Endometrial microvascular endothelial cells (primary cell): Measurements from ENCODE around the gene RNASET2. TPM values are rescaled to one million over a fixed set of nuclear protein-coding genes. Genes with fewer than 3 reads are reported as not detected.
"Not testable (repeated sequence)": the region's sequence is repeated elsewhere in the genome, so short reads cannot be mapped to it uniquely, and the experiment has no call there.

Experiments used
- in situ Hi-C: cut with HindIII; loops from 2 replicates; pipeline ENCODE4 v1.10.0; 2017; ENCODE audit warnings: low sequenced_read_pairs, low pct_unique_long_range_greater_than_20kb; ENCODE audit errors: inconsistent ontology term
- total RNA-seq: library from RNA; depleted of rRNA; stranded (reverse); fragments of >200 nt; gene quantifications from one replicate; pipeline ENCODE4 v1.2.3, GENCODE V29; 2015; ENCODE audit errors: inconsistent ontology term

Gene RNASET2
- total RNA-seq, 1 donor from 2014 or later = 34.8 TPM

DNA sequence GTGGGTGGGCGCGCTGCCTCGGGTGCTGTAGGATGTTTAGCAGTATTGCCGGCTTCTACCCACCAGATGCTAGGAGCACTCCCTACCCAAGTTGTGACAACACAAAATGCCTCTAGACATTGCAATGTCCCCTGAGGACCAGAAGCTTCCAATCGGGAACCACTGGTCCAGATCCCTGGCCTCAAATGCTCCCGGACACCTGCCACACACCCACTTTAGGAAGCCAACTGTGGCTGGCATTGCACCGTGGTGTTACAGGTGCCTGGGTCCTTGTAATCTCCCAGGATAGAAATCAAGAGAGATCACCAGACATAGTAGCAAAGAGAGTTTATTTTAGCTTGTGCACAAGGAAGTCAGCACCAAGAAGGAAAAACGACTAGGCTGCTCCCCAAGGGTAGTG, 14.9 kb upstream of the RNASET2 start:
- in situ Hi-C loops = no loop called here

DNA sequence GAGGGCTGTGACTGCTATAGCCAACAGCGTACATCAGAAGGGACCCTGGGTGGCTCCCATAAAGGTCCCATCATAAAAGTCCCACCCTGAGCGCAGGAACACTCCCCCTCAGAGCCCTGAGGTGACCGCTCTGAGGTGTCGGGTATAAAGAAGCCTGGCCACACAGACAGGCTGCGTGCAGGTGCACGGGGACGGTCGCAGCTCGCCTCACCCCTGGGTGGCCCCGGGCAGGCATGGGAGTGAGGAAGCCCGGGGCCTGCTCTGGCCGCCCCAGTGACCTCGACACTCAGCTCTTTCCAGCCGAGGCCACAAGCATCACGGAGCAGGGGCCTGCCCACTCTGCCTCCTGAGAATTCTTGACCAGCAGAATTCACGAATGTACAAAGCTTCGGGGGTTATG, 14.4 kb upstream of the RNASET2 start:
- in situ Hi-C loops = no loop called here

DNA sequence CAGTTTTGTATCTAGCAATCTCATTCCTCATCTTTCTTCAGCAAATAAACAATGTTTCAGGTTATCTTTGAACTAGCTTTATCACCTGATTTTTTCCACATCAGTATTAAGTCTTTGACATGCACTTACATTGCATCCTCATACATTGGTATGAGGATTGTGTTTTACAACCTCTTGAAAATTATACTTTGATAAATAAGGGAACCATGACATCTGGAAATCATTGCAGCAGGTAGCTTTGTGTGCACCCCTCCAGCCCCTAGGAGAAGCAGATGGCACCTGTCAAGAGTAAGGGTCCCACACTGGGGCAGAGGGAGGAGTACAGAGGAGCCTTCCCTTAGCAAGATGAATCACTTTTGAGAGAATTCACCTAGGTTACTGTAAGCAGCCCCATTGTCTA, 13.7 kb upstream of the RNASET2 start:
- in situ Hi-C loops = no loop called here

DNA sequence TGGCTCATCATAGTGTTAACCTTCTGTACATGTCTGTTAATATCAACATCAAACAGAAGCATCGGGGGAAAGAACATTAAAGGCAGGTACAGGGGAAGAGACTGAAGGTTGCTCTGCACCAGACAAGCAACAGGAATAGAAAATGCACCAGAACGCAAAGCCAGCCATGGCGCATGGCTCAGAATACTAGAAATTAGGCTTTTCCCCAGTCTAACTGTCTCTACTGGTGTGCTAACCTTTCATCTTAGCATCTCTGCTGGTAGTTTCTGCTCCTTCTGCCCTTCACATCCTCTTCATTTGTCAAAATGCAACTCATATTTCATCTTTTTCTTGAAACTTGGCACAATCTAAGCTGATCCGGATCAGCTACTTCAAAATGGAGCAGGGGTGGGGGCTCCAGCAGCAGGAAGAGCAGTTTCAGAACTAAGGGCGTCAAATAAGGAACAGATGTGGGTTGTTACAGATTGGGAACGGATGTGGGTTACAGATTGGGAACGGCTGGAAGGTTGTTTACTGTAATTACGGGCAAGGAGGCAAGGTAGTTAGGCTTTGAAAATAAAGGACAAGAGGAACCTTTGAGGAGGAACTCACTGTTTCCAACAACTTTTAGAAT, 13.1 kb upstream of the RNASET2 start:
- in situ Hi-C loops = no loop called here

DNA sequence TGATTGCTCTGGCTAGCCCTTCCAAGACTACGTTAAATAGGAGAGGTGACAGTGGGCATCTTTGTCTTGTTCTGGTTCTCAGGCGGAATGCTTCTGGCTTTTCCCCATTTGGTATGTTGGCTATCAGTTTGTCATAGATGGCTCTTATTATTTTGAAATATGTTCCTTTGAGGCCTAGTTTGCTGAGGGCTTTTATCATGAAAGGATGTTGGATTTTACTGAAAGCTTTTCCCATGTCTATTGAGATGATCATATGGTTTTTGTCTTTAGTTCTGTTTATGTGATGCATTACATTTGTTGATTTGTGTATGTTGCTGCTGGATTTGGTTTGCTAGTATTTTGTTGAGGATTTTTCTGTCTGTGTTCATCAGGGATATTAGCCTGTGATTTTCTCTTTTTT, 9.9 kb upstream of the RNASET2 start:
- in situ Hi-C loops = no loop called here

DNA sequence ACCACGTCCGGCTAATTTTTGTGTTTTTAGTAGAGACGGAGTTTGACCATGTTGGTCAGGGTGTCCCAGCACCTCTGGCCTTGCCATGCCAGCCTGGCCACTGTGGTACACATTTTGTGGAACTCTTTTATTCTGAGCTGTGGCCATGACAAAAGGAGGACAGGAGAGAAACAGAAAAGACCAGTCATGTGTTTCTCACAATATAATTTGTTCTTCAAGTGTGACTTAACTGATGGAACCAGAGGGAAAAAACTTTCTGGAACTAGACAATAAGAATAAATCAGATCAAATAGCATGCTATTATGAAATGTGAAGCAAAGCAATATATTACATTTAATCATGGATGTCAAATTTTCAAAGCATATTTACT, 4.2 kb upstream of the RNASET2 start:
- in situ Hi-C loops = no loop called here

DNA sequence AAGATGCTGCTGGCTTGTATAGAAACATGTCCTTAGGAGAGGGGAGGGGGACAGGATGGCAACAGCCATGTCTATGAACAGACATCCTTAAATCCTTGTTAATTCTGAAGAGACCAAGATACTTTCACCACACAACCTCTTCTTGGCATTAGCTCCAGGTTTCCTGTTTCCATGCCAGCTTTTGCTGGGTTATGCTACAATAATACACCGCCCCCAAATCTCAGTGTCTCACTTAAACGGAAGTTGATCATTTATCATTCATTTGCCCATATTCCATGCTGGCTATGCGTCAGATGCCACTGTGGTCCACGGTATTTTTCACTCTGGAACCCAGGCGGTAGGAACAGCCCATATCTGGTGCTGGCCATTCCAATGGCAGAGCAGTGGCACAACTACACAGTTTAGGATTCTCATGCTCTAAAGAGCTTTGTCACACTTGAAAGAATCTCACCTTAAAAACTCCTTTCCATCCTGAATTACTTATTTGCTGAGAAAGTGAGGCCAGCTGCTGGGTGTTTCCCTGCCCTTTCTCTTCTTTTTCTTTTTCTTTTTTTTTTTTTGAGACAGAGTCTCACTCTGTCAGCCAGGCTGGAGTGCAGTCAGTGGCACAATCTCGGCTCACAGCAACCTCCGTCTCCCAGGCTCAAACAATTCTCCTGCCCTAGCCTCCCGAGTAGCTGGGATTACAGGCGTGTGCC, 3.7 kb upstream of the RNASET2 start:
- in situ Hi-C loops = no loop called here

DNA sequence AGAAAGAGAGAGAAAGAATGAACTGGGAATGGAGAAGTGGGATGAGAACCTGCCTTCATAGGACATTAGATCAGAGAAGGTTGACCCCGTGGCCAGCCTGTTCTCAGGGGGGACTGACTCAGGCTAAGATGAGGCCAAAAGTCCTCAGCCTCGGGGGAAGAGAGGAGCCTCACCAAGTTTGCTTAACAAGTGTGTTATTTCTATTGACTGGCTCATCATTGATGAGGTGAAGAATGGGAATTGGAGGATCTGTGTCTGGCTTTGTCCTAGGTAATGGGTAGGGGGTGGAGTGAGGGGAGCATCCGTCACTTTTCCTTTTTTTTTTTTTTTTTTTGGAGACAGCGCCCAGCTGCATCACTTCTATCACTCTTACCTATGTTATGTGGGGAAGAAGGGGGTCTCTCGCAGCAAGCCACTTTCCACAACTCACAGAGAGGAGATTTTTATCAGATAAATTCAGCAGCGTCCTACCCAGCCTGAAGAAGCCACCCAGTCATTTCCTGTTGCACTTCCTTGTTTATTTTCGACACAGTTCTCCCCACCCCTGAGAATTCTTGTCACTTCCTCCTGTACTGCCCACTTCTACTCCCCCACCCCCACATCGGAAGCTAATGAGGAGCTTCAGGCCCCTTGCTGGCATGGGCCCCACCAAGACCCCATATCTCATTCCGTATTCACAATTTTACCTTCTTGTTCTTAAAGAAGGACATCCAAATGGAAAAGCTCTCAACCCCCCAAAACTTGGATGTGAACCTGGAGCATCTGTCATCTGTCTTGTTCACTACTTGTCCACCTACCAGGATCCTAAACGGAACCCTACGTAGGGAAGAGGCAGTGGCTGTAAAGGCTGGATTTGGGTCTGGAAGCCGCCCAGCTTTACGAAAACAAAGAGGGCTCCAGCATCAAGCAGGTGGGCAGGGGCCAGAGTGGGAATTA, 2.8 kb upstream of the RNASET2 start:
- in situ Hi-C loops = no loop called here

DNA sequence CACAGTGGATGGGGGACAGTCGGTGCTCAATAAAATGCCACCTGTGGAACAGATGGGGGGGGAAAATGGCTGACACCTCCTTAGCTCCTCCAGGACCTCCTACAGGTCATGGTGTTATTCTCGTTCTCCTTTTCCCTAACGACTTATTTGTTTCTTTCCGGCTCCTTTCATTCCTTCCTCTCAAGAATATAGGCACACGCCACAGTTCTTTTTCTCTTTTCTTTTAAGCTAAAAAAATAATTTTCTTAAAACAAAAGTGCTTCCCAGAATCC, 1.4 kb upstream of the RNASET2 start:
- in situ Hi-C loops = no loop called here

DNA sequence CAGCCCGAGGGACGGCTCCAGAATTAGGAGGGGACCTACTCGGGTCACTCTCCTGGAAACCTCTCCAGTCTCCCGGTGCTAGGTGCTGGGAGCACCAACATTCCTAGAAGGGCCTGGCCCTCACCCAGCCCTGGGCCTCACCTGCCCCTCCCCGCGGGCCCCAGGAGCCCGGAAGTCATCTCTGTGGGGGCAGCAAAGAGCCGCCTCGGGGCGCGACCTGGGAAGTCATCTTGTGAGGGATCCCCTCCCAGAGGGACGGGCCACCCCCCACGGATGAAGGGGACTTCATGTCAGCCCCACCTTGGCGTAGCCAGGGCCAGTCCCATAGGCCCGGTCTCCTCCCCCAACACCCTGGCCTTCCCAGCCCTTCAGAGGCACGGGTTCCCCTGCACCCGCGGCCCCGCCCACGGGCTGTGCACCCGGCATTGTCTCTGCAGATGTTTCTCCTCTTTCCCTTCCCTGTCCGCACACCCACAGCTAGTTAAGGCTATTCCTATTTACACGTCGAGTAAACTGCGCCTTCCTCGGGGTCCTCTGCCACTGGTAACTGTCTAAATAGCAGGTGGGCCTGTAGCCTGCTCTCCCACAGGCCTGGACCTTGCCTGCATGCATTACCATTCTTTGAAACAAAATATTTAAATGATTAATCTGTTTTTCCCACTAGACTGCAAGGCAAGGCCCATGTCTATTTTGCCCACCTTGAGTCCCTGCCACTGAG, 896 bp upstream of the RNASET2 start:
- in situ Hi-C loops = no loop called here

DNA sequence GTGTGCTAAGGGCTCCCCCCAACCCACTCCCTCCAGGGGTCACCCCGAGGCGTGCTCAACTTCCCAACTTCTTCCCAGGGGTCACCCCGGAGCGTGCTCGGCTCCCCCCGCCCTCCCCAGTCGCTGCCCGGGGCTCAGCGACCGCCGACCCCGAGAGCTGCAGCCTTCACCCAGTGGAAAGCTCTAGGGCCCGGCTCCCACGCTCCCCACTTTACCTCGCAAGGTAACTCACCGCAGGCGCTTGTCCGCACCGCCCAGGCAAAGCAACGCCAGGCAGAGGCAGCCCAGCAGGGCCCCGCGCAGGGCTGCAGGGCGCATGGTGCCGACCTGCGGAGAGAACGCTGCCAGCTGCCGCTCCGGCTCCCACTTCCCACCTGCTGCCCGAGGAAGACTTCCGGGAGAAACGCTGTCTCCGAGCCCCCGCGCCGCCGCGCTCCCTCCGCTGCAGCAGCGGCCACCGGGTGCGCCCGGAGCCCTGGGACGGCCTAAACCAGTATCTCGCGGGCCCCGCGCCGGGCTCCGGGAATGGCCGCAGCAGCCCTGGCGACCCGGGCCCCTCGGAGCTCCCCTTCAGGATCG, 396 bp downstream of the RNASET2 start:
- in situ Hi-C loops = no loop called here

DNA sequence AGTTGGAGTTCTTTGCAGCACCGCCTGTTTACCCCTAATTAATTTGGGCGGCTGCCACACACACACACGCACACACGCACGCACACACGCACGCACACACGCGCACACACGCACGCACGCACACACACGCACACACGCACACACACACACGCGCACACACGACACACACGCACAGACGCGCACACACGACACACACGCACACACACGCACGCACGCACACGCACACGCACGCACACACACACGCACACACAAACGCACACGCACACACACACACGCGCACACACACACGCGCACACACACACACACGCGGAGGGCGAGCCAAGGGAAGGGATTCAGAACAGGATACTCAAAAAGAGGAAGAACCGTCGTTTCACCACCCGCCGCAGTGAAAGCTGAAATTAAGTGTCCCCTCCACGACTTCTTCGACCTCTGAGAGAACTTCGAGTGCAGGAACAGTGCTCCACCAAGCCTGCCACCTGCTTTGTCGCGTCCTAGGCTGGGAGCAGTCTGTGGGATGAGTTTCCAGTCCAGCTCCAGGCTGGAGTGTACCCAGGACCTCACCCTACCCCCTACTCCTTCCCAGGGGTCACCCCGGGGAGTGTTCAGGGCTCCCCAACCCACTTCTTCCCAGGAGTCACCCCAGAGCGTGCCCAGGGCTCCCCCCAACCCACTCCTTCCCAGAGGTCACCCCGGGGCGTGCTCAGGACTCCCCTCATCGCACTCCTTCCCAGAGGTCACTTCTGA, 1.1 kb downstream of the RNASET2 start:
- in situ Hi-C loops = no loop called here

DNA sequence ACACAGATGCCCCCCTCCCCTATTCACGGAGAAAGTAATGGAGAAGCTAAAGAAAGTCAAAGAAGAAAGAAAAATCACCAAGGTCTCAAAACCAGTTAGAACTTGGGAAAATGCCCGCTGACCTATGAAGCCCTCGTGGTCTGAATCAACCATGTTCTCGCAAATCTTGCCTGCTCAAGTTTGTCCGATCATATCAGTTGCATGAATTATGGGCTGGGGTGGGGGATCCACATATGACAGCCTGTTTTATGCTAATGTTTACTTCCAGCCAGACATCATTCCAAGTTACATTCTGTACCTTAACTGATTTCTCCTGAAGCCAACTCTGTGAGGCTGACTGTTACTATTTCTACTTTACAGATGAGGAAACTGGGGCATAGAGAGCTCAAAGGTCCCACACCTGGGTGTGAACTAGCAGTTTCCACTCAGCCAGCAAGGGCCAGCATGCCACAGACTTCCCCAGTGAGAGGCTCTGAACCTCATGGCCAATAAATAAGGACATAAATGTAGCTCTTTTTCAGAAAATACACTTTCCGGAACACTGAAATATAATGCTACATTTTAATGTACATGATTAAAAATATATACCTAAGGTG, 2.1 kb downstream of the RNASET2 start:
- in situ Hi-C loops = no loop called here

DNA sequence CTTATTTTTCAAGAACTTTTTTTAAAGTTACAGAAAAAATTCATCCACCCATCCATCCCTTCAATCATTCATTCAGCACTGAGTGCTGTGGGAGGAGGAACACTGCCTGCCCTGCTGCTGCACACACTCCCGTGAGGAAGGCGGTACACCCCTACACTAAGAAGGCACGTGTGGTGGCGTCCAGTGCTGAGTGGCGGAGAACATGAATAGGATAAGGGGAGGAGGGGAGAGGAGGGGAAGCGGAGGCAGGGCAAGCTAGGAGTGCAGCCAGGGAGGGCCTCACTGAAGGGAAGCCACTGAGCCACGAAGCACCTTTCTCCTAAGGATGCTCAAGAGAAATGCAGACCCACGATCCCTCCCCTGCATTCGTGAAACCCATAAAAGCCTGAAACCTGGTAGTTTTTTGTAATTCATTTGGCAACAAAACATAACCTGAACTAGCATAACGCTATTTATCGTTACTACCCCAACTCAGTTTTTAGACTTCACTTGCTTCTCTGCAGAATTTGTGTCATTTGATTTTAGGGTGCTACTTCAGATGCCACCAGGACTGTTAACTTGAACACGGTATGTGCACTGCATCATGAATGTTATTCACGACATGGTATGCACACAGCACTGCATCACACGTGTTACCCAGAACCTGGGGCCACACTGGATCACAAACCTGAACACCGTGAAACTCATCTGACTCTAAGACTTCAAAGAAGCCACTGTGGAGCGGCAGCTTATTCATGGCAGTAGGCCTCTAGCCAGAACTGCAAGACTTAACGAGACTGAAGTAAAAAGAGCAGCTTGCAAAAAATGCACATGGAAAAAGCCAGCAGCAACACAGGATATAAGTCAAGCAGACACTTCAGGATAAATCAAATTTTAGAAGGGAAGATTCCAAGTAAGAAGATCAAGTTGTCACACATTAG, 3.5 kb downstream of the RNASET2 start:
- in situ Hi-C loops = no loop called here

DNA sequence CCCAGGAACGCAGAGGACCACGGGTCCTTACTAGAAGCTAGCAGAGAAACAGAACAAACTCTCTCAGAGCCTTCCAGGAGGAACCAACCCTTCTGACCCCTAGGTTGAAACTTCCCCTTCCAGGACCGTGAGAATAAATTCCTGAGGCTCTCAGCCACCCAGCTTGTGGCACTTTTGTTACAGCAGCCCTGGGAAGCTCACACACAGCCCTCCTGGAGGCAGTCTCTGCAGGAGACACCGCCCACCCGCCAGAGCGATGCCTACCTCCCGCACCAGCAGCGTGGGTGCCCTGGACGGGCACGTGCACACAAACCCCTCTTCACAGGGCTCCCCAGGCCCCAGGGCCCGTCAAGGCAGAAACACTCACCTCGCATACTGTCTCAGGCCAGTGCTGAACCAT, 4.2 kb downstream of the RNASET2 start:
- in situ Hi-C loops = no loop called here

DNA sequence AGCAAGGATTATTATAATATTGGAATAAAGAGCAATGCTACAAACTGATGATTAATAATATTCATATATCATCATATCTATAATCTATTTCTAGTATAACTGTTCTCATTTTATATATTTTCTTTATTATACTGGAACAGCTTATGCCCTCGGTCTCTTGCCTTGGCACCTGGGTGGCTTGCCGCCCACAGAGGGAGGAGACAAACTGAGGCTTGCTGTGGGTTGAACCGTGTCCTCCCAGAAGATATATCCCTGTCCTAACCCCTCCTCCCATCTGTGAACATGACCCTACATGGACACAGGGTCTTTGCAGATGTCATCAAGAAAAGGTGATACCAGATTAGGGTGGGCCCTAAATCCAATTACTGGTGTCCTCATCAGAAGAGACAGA, 4.7 kb downstream of the RNASET2 start:
- in situ Hi-C loops = no loop called here

DNA sequence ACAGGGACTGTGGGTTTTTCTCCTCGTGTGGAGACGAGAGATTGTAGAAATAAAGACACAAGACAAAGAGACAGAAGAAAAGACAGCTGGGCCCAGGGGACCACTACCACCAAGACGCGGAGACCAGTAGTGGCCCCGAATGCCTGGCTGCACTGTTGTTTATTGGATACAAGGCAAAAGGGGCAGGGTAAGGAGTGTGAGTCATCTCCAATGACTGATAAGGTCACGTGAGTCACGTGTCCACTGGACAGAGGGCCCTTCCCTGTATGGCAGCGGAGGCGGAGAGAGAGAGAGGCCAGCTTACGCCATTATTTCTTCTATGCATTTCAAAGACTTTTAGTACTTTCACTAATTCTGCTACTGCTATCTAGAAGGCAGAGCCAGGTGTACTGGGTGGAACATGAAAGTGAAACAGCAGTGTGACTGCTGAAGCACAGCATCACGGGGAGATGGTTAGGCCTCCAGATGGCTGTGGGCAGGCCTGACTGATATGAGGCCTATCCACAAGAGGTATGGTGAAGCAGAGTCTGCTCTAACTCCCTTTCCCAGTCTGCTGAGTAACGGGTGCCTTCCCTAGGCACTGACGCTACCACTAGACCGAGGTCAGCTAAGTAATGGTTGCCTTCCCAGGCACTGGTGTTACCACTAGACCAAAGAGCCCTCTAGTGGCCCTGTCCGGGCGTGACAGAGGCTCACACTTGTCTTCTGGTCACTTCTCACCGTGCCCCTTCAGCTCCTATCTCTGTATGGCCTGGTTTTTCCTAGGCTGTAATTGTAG, 5.3 kb downstream of the RNASET2 start:
- in situ Hi-C loops = not testable (repeated sequence)
